IMR-90 (cell line): ENCODE data around the gene TOGARAM2. TPM values are rescaled to one million over a fixed set of nuclear protein-coding genes. Genes with fewer than 3 reads are reported as not detected.

Source experiments
- ATAC-seq: fragments of 200-7000 bp; cut with Tn5 transposase; 2 replicates; pipeline ENCODE4 v1.9.1; 2020; ENCODE audit warnings: low read depth, mild to moderate bottlenecking, moderate library complexity
- BruUV-seq: library from RNA; stranded (reverse); fragments of 400-500 nt; replicated peaks from 2 replicates; lab custom pipeline; 2021; lab: Mats Ljungman, UMichigan
- CTCF ChIA-PET: fragments of 300-600 bp; formaldehyde crosslinking; extraction: SDS; loops from one replicate; lab custom pipeline; 2021; ENCODE audit warnings: antibody characterized with exemption; lab: Yijun Ruan, JAX
- POLR2A ChIA-PET: fragments of 300-600 bp; sonication (Branson Sonifier 250); formaldehyde crosslinking; loops from one replicate; lab custom pipeline; 2022; ENCODE audit warnings: antibody characterized with exemption; ENCODE audit not compliant: unreplicated experiment; lab: Charles Lee
- DNase-seq: peaks from one replicate; pipeline ENCODE4 v3.0.0; 2013
- H2AFZ ChIP-seq: replicated peaks from 2 replicates; pipeline ENCODE3; 2013; ENCODE audit warnings: low read length, mild to moderate bottlenecking; ENCODE audit not compliant: poor library complexity
- H2AK5ac ChIP-seq: 2 replicates; pipeline ENCODE4 v1.6.1; 2013; ENCODE audit warnings: low read depth, low read length, inconsistent platforms
- H2AK9ac ChIP-seq: replicated peaks from 2 replicates; pipeline ENCODE3; 2013; ENCODE audit warnings: mild to moderate bottlenecking, low read depth, low read length, moderate library complexity; ENCODE audit not compliant: poor library complexity
- H2BK120ac ChIP-seq: 2 replicates; pipeline ENCODE4 v1.6.1; 2013; ENCODE audit warnings: low read depth, low read length, inconsistent platforms
- H2BK15ac ChIP-seq: 3 replicates; pipeline ENCODE4 v1.6.1; 2013; ENCODE audit warnings: low read depth, low read length, inconsistent platforms
- H2BK20ac ChIP-seq: 2 replicates; pipeline ENCODE4 v1.6.1; 2013; ENCODE audit warnings: low read depth, mild to moderate bottlenecking, inconsistent platforms, low read length, moderate library complexity
- H2BK5ac ChIP-seq: 2 replicates; pipeline ENCODE4 v1.6.1; 2013; ENCODE audit warnings: mild to moderate bottlenecking, low read depth, low read length, inconsistent platforms; ENCODE audit not compliant: poor library complexity, severe bottlenecking
- H3K14ac ChIP-seq: replicated peaks from 2 replicates; pipeline ENCODE4 v1.6.1; 2013; ENCODE audit warnings: low read depth, low read length, inconsistent platforms
- H3K18ac ChIP-seq: 2 replicates; pipeline ENCODE4 v1.6.1; 2013; ENCODE audit warnings: low read depth, low read length, control low read depth
- H3K23ac ChIP-seq: 2 replicates; pipeline ENCODE4 v1.6.1; 2013; ENCODE audit warnings: low read depth, low read length, inconsistent platforms
- H3K27ac ChIP-seq: 2 replicates; pipeline ENCODE4 v1.5.1; 2013; ENCODE audit warnings: mild to moderate bottlenecking, control low read depth, low read length; ENCODE audit not compliant: insufficient read depth
- H3K27me3 ChIP-seq: 2 replicates; pipeline ENCODE4 v1.6.1; 2013; ENCODE audit warnings: low read length; ENCODE audit not compliant: control insufficient read depth, insufficient read depth
- H3K36me3 ChIP-seq: 2 replicates; pipeline ENCODE4 v1.6.1; 2013; ENCODE audit warnings: low read length, mixed read lengths; ENCODE audit not compliant: control insufficient read depth, insufficient read depth
- H3K4ac ChIP-seq: 2 replicates; pipeline ENCODE4 v1.6.1; 2013; ENCODE audit warnings: low read depth, low read length, inconsistent platforms
- H3K4me1 ChIP-seq: 2 replicates; pipeline ENCODE4 v1.6.1; 2013; ENCODE audit warnings: low read length, mixed read lengths; ENCODE audit not compliant: control insufficient read depth, insufficient read depth
- H3K4me2 ChIP-seq: 2 replicates; pipeline ENCODE4 v1.6.1; 2013; ENCODE audit warnings: low read depth, mild to moderate bottlenecking, control low read depth, low read length, moderate library complexity
- H3K4me3 ChIP-seq: 2 replicates; pipeline ENCODE4 v1.5.1; 2013; ENCODE audit warnings: low read depth, mild to moderate bottlenecking, control low read depth, low read length, moderate library complexity; ENCODE audit not compliant: insufficient read depth
- H3K56ac ChIP-seq: 2 replicates; pipeline ENCODE4 v1.6.1; 2013; ENCODE audit warnings: low read length, inconsistent platforms; ENCODE audit not compliant: insufficient read depth; ENCODE audit errors: extremely low read depth
- H3K79me1 ChIP-seq, 2 experiments: 2 replicates each; pipeline ENCODE4 v1.6.1; 2013; ENCODE audit warnings: low read length in 2 of 2, inconsistent platforms in 1 of 2, low read depth in 1 of 2
- H3K9ac ChIP-seq: 2 replicates; pipeline ENCODE4 v1.6.1; 2013; ENCODE audit warnings: low read depth, low read length, control low read depth
- H3K9me1 ChIP-seq: 2 replicates; pipeline ENCODE4 v1.6.1; 2013; ENCODE audit warnings: low read length, inconsistent platforms; ENCODE audit not compliant: insufficient read depth
- H3K9me3 ChIP-seq: 2 replicates; pipeline ENCODE4 v1.6.1; 2013; ENCODE audit warnings: low read length; ENCODE audit not compliant: control insufficient read depth, insufficient read depth
- H4K20me1 ChIP-seq: 2 replicates; pipeline ENCODE4 v1.6.1; 2013; ENCODE audit warnings: low read length, inconsistent platforms; ENCODE audit not compliant: insufficient read depth
- H4K5ac ChIP-seq: 2 replicates; pipeline ENCODE4 v1.6.1; 2013; ENCODE audit warnings: mild to moderate bottlenecking, low read depth, low read length, control low read depth
- H4K8ac ChIP-seq, 2 experiments: 2 replicates each; pipeline ENCODE4 v1.6.1; 2013; ENCODE audit warnings: low read depth in 2 of 2, low read length in 2 of 2, control low read depth in 1 of 2, inconsistent platforms in 1 of 2
- H4K91ac ChIP-seq: 2 replicates; pipeline ENCODE4 v1.6.1; 2013; ENCODE audit warnings: low read depth, low read length, inconsistent platforms; ENCODE audit not compliant: insufficient read depth
- CHD1 ChIP-seq: IDR thresholded peaks from 2 replicates; pipeline ENCODE4 v1.6.1; 2012; ENCODE audit warnings: low read depth, low read length, improper control_type of control experiment
- FOS ChIP-seq: fragments of 150-350 bp; IDR thresholded peaks from 2 replicates; pipeline ENCODE4 v1.6.1; 2016; ENCODE audit warnings: low read depth, low read length
- NFE2L2 ChIP-seq: fragments of 150-350 bp; IDR thresholded peaks from 2 replicates; pipeline ENCODE4 v1.6.1; 2016; ENCODE audit warnings: low read depth, mild to moderate bottlenecking, low read length
- RCOR1 ChIP-seq: IDR thresholded peaks from 2 replicates; pipeline ENCODE4 v1.6.1; 2012; ENCODE audit warnings: mild to moderate bottlenecking, low read length, improper control_type of control experiment; ENCODE audit not compliant: insufficient replicate concordance
- RFX5 ChIP-seq: IDR thresholded peaks from 2 replicates; pipeline ENCODE4 v1.8.0; 2012; ENCODE audit warnings: low read depth, mild to moderate bottlenecking, low read length, moderate library complexity
- WGBS, 2 experiments: methylation state at CpG; one replicate each; pipeline versions ENCODE4 v1.1.5 to v1.1.7; 2013; ENCODE audit warnings: missing lambda C conversion rate in 2 of 2; ENCODE audit not compliant: insufficient read length in 1 of 2; ENCODE audit errors: extremely low coverage in 2 of 2; 5-methylcytosine and 5-hydroxymethylcytosine counted together
- dilution Hi-C: fragments of 300-500 bp; cut with HindIII; formaldehyde crosslinking; loops from one replicate; pipeline ENCODE4 v1.14.3; 2018; ENCODE audit warnings: low sequenced_read_pairs; ENCODE audit not compliant: unreplicated experiment
- in situ Hi-C: fragments of 300-500 bp; cut with MboI; formaldehyde crosslinking; loops from 3 replicates; pipeline ENCODE4 v1.14.3; 2019; ENCODE audit warnings: low sequenced_read_pairs, inconsistent platforms, mixed read lengths
- intact Hi-C: fragments of 100-400 bp; cut with micrococcal nuclease; formaldehyde crosslinking; loops from 2 replicates; pipeline ENCODE4 v1.10.0; 2022
- polyA plus RNA-seq, 3 experiments: library from polyadenylated mRNA; depleted of rRNA; stranded (reverse); fragments of >200 nt; gene quantifications; 2 replicates each; pipeline ENCODE4 v1.2.3, GENCODE V29; 2012; ENCODE audit warnings: low replicate concordance in 1 of 3
- total RNA-seq: library from RNA; depleted of rRNA; stranded (reverse); fragments of >200 nt; gene quantifications from 2 replicates; pipeline ENCODE4 v1.2.3, GENCODE V29; 2012
- TF ChIP-seq, protein P1 (sequence below): conservative IDR thresholded peaks from 2 replicates; pipeline ENCODE4 v1.5.1; 2012; ENCODE audit warnings: mild to moderate bottlenecking, low read depth, low read length, improper control_type of control experiment

Gene TOGARAM2
- total and polyA plus RNA-seq, 2 of the 4 experiments (the other 2 are of a cell fraction): under 0.01 to 0.38 TPM

DNA sequence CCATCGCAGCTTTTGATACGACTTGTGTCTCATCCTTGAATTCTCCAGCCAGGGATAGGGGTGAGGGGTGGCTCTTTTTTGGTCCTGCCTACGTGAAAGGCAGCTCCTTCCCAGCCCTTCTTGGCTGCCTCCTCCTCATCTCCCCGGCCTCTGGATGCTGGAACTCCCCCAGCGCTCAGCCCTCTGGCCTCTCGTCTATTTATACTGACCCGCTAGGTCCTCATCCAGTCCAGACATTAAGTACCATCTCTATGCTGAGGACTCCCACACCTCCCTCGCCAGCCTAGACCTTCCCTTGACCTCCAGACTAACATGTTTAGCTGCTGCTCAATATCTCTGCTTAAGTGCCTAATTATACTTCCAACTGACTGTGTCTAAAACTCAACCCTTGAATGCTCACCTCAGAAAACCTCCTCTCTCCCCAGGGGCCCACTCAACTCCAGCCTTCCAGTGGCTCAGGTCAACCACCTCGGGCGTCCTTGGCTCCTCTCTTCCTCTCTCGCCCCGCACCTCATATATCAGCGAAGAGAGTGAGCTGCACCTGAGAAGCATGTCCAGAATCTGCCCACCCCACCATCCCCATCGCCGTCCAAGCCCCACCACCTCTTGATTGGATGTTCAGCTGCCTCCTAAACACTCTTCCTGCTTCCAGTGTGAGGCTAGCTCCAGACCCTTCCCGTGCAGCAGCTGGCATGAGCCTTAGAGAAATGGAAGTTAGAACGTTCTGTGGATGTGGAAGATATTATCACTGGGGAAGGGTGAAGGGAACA is 34.8 kb downstream of the TOGARAM2 start:
- Histone ChIP-seq H2AFZ (peak overlapping the region; percentile 6), H3K9ac (no peak overlapping the region), H2AK5ac (no peak overlapping the region), H4K8ac (no peak overlapping the region), H3K9me1 (peaks cover 9% of the 10 kb centered on the region), H3K14ac (0 out of 2 replicates have a peak overlapping the region, but pooled peaks have one; percentile 4), H3K4me1 (peaks cover 15% of the 10 kb centered on the region), H4K91ac (no peak overlapping the region), H3K27ac (no peak overlapping the region), H3K4me3 (no peak overlapping the region), H4K20me1 (no peaks in the 10 kb centered on the region; the same call in 1 of the 2 replicates), H3K27me3 (peaks cover 7% of the 10 kb centered on the region; the same call in 1 of the 2 replicates), H3K9me3 (no peaks in the 10 kb centered on the region), H3K56ac (no peak overlapping the region), H3K79me1 (no peaks in the 10 kb centered on the region), H2BK5ac (no peak overlapping the region), H3K4me2 (no peak overlapping the region), H3K23ac (no peak overlapping the region), H2BK20ac (no peak overlapping the region), H4K5ac (no peak overlapping the region), H2BK120ac (no peak overlapping the region), H3K36me3 (no peaks in the 10 kb centered on the region), H2AK9ac (no peak overlapping the region), H3K4ac (no peak overlapping the region), H3K18ac (no peak overlapping the region), H2BK15ac (no peak overlapping the region)
- ChIA-PET CTCF (no interaction called here), POLR2A (no interaction called here)
- intact Hi-C loops (no loop called here), dilution Hi-C loops (no loop called here), in situ Hi-C loops (no loop called here)
- DNase-seq: no peak
- WGBS, 2 experiments: 89% methylated on average over 9 of the region's 17 CpGs; no CpG with 5 or more reads in 1 of the 2 experiments
- no TSS peak for BruUV-seq
- ATAC-seq: no peak
- no peak for TF ChIP-seq RCOR1
- no peak for TF ChIP-seq NFE2L2
- no peak for TF ChIP-seq FOS
- TF ChIP-seq RFX5: no peak
- no peak for TF ChIP-seq CHD1
- TF ChIP-seq, protein P1, sequence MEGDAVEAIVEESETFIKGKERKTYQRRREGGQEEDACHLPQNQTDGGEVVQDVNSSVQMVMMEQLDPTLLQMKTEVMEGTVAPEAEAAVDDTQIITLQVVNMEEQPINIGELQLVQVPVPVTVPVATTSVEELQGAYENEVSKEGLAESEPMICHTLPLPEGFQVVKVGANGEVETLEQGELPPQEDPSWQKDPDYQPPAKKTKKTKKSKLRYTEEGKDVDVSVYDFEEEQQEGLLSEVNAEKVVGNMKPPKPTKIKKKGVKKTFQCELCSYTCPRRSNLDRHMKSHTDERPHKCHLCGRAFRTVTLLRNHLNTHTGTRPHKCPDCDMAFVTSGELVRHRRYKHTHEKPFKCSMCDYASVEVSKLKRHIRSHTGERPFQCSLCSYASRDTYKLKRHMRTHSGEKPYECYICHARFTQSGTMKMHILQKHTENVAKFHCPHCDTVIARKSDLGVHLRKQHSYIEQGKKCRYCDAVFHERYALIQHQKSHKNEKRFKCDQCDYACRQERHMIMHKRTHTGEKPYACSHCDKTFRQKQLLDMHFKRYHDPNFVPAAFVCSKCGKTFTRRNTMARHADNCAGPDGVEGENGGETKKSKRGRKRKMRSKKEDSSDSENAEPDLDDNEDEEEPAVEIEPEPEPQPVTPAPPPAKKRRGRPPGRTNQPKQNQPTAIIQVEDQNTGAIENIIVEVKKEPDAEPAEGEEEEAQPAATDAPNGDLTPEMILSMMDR: no peak
